IPS DF 6.9 (cell line): Measurements from ENCODE around the gene SRP9.
"Not testable (repeated sequence)": the region's sequence is repeated elsewhere in the genome, so short reads cannot be mapped to it uniquely, and the experiment has no call there.

Source experiments
- DNase-seq: peaks from one replicate; pipeline ENCODE4 v3.0.0-alpha.2; 2013; ENCODE audit warnings: low read depth, low spot score
- H3K27ac ChIP-seq: one replicate; pipeline ENCODE4 v1.5.1; 2013; ENCODE audit warnings: low read length, control low read depth
- H3K27me3 ChIP-seq: 2 replicates; pipeline ENCODE4 v1.6.1; 2013; ENCODE audit warnings: mild to moderate bottlenecking, low read length; ENCODE audit not compliant: control insufficient read depth, insufficient read depth
- H3K36me3 ChIP-seq: 2 replicates; pipeline ENCODE4 v1.6.1; 2013; ENCODE audit warnings: low read length; ENCODE audit not compliant: control insufficient read depth, insufficient read depth
- H3K4me1 ChIP-seq: 2 replicates; pipeline ENCODE4 v1.6.1; 2013; ENCODE audit warnings: low read length; ENCODE audit not compliant: control insufficient read depth, insufficient read depth
- H3K4me3 ChIP-seq: 2 replicates; pipeline ENCODE4 v1.5.1; 2013; ENCODE audit warnings: mild to moderate bottlenecking, low read length
- H3K9me3 ChIP-seq: 2 replicates; pipeline ENCODE4 v1.6.1; 2013; ENCODE audit warnings: low read length, inconsistent platforms; ENCODE audit not compliant: control insufficient read depth, insufficient read depth
- WGBS: extraction: QIAGEN DNeasy Blood & Tissue Kit; methylation state at CpG from one replicate; pipeline ENCODE4 v1.1.7; 2013; ENCODE audit warnings: mixed read lengths, missing lambda C conversion rate; ENCODE audit not compliant: insufficient read length, insufficient coverage; 5-methylcytosine and 5-hydroxymethylcytosine counted together

The SRP9 gene

DNA sequence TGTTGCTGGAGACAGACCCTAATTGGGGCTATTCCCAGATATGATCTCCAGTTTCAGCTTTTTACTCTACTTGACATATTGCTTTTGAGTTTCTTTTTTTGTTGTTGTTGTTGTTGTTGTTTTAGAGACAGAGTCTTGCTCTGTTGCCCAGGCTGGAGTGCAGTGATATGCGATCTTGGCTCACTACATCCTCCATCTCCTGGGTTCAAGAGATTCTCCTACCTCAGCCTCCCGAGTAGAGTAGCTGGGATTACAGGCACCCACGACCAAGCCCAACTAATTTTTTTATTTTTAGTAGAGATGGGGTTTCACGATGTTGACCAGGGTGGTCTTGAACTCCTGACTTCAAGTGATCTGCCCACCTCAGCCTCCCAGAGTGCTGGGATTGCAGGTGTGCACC lies 1.3 kb upstream of the SRP9 start:
- H3K9me3 ChIP-seq = no peaks in the 10 kb centered on the region
- H3K36me3 ChIP-seq = no peaks in the 10 kb centered on the region
- H3K27me3 ChIP-seq = no peaks in the 10 kb centered on the region
- no peak overlapping the region for H3K4me3 ChIP-seq
- no peak for DNase-seq
- no peak overlapping the region for H3K27ac ChIP-seq
- no peaks in the 10 kb centered on the region; the same call in 1 of the 2 replicates for H3K4me1 ChIP-seq
- WGBS = no CpG with 5 or more reads among the region's 4 CpGs

DNA sequence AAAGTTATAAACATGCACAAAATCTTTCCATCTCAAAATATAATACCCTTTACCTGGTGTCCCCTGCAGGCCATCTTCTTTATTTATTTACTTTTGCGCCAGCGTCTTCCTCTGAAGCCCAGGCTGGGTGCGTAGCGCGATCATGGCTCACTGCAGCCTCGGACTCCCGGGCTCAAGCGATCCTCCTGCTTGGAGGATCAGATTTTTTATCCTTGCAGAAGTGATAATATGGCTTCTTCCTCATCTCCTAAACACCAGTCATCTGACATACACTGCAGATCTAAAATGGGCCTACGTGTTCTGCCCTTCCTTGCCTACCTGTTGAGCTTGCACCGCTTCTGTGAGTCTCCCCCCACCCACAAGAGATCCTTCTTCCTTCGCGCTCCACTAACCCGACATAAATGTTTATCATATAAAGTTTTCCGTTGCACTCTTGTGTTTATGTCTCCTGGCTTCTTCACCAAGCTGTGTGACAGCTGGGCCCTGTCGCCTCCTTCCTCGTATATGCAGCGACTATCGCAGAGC lies 506 bp upstream of the SRP9 start:
- Histone ChIP-seq H3K4me3 (peak overlapping the region; percentile 31; the same call in 1 of the 2 replicates), H3K27me3 (no peaks in the 10 kb centered on the region), H3K36me3 (no peaks in the 10 kb centered on the region), H3K9me3 (no peaks in the 10 kb centered on the region), H3K4me1 (no peaks in the 10 kb centered on the region; the same call in 1 of the 2 replicates), H3K27ac (no peak overlapping the region)
- DNase-seq = no peak
- WGBS = no CpG with 5 or more reads among the region's 18 CpGs

DNA sequence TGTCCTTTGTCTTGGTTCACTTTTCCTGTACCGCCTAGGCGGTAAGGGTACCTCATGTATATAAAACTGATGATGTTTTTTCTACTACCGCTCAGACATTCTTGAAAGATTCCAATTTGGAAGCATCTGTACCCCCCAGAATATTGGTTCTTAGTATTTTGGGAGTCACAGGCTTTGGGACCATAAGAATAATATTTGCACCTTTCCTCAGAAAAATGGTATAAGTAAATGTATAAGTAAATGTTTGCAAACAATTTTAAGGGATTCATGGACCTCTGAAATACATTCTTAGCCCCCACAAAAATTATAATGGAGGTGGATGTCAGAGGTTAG lies 677 bp downstream of the SRP9 start:
- Histone ChIP-seq H3K4me3 (peak overlapping the region; percentile 78; the same call in 1 of the 2 replicates), H3K27ac (no peak overlapping the region), H3K36me3 (no peaks in the 10 kb centered on the region), H3K9me3 (no peaks in the 10 kb centered on the region), H3K27me3 (no peaks in the 10 kb centered on the region), H3K4me1 (no peaks in the 10 kb centered on the region; the same call in 1 of the 2 replicates)
- no peak for DNase-seq
- WGBS = no CpG with 5 or more reads among the region's 3 CpGs

DNA sequence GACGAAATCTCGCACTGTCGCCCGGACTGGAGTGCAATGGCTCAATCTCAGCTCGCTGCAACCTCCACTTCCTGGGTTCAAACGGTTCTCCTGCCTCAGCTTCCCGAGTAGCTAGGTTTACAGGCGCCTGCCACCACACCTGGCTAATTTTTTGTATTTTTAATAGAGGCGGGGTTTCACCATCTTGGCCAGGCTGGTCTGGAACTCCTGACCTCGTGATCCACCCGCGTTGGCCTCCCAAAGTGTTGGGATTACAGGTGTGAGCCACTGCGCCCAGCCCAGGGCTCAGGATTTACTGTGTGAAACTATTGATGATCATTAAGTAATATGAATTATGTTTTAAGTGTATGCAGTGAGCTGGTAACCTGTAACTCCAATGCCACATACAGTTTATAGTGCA lies 1.5 kb downstream of the SRP9 start:
- DNase-seq, H3K4me1 ChIP-seq, H3K36me3 ChIP-seq, H3K4me3 ChIP-seq, H3K27me3 ChIP-seq, H3K9me3 ChIP-seq, H3K27ac ChIP-seq: not testable (repeated sequence)
- no CpG with 5 or more reads among the region's 13 CpGs for WGBS

DNA sequence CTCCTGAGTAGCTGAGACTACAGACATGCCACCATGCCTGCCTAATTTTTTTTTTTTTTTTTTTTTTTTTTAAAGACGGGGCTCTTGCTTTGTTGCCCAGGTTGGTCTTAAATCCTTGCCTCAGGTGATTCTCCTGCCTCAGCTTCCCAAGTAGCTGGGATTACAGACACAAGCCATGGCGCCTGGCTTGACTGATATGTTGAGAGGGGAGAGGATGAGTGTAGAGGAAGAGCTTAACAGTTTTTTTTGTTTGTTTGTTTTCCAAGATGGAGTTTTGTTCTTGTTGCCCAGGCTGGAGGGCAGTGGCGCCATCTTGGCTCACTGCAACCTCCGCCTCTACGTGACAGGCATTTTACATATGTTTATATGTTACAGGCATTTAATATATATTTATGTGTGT lies 2.5 kb downstream of the SRP9 start:
- no CpG with 5 or more reads among the region's 5 CpGs for WGBS
- DNase-seq = no peak
- Histone ChIP-seq H3K27ac (no peak overlapping the region), H3K36me3 (peaks cover 3% of the 10 kb centered on the region; the same call in 1 of the 2 replicates), H3K27me3 (no peaks in the 10 kb centered on the region), H3K9me3 (no peaks in the 10 kb centered on the region), H3K4me1 (no peaks in the 10 kb centered on the region; the same call in 1 of the 2 replicates), H3K4me3 (no peak overlapping the region)

DNA sequence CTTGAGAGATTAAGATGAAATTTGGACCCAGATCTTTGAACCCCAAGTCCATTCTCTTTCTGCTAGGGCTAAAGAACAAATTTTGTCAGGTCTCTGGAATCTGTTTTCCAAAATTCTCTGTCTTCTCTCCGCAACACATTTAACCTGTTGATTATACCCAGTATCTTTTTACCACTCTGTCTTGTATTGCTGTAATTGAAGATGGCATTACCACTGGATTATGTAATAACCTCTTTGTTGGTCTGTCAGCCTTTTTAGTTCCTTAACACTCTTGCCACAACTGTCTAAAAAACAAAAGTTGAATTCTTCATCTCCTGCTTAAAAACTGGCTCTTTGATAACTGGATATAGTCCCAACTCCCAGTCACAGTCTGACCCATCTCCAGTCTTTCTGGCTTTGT lies 3.0 kb downstream of the SRP9 start:
- Histone ChIP-seq H3K4me1 (no peaks in the 10 kb centered on the region; the same call in 1 of the 2 replicates), H3K36me3 (peaks cover 4% of the 10 kb centered on the region; the same call in 1 of the 2 replicates), H3K27ac (no peak overlapping the region), H3K9me3 (no peaks in the 10 kb centered on the region), H3K27me3 (no peaks in the 10 kb centered on the region), H3K4me3 (no peak overlapping the region)
- WGBS = no CpG with 5 or more reads among the region's 1 CpG
- DNase-seq = no peak

DNA sequence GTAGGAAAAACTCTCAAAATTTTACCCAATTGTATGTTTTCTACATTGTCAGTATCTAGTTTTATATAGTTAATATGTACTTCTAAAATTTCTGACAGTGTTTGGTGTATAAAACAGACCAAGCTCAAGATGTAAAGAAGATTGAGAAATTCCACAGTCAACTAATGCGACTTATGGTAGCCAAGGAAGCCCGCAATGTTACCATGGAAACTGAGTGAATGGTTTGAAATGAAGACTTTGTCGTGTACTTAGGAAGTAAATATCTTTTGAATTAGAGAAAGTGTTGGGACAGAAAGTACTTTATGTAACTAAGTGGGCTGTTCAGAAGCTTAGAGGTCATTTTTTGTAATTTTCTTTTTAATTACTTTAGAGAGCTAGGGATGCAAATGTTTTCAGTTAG lies 11.5 kb downstream of the SRP9 start:
- WGBS = no CpG with 5 or more reads among the region's 3 CpGs
- DNase-seq, H3K9me3 ChIP-seq, H3K4me3 ChIP-seq, H3K4me1 ChIP-seq, H3K27ac ChIP-seq, H3K27me3 ChIP-seq: not testable (repeated sequence)
- peaks cover 21% of the 10 kb centered on the region; the same call in 1 of the 2 replicates for H3K36me3 ChIP-seq

DNA sequence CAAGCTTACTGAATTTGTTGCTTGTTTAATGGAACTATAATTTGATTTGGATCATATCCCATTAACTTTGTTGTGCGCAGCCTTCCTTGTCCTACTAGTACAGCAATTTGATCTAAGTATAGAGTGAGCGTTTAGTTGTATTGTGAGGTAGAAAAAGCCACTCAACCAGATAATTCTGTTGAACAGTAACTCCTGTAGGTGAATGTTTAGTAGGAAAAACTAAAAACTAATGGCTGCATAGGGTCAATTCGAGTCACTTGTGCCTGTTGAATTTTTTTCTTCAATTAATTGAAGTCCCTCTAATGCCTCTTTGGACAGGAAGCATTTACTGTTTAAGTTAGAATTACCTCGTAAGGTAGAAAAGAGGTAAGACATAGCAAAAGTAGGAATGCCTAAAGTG lies 17.3 kb downstream of the SRP9 start:
- Histone ChIP-seq H3K4me1 (no peaks in the 10 kb centered on the region), H3K36me3 (peaks cover 6% of the 10 kb centered on the region; the same call in 1 of the 2 replicates), H3K27ac (no peak overlapping the region), H3K27me3 (no peaks in the 10 kb centered on the region), H3K9me3 (no peaks in the 10 kb centered on the region), H3K4me3 (no peak overlapping the region)
- DNase-seq = no peak
- no CpG with 5 or more reads among the region's 4 CpGs for WGBS

DNA sequence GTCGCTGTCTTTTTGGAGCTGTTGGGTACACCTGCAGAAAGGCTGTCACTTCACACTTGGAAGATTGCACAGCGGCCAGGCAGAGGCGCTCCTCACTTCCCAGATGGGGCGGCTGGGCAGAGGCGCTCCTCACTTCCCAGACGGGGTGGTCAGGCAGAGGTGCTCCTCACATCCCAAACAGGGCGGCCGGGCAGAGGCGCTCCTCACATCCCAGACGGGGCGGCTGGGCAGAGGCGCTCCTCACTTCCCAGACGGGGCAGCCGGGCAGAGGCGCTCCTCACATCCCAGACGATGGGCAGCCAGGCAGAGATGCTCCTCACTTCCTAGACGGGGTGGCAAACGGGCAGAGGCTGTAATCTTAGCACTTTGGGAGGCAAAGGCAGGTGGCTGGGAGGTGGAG lies 18.5 kb downstream of the SRP9 start:
- not testable (repeated sequence) for H3K27ac ChIP-seq, H3K4me3 ChIP-seq, H3K9me3 ChIP-seq, H3K27me3 ChIP-seq, H3K4me1 ChIP-seq, H3K36me3 ChIP-seq, DNase-seq
- WGBS = no CpG with 5 or more reads among the region's 18 CpGs

DNA sequence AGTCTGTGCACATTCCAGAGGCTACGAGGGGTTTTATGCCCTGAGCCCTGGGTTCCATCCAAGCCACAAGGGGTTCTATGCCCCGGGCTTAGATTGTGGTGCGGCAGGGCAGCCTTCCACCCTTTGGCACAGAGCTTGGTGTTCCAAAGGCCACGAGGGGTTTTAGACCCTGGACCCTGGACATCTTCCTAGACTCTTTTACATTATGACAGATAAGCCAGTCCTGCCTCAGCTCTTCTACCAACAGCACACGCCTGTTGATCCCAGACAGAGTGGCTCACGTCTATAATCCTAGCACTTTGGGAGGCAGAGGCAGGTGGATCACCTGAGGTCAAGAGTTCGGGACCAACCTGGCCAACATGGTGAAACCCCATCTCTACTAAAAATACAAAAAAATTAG lies 23.5 kb downstream of the SRP9 start:
- not testable (repeated sequence) for H3K27me3 ChIP-seq, H3K9me3 ChIP-seq, H3K4me1 ChIP-seq, H3K36me3 ChIP-seq, DNase-seq, H3K27ac ChIP-seq, H3K4me3 ChIP-seq
- WGBS = no CpG with 5 or more reads among the region's 7 CpGs

DNA sequence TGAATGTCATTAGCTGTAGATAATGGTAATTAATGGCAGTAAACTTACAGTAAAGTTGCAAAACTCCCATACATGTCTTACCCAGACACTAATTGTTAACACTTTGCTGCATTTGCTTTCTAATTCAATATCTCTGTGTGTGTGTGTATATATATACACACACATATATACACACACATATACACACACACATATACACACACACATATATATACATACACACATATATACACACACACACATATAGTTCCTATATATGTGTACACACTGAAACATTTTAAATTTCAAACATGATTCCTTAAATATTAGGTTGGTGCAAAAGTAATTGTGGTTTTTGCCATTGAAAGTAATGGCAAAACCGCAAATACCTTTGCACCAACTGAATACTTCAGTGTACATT lies 28.6 kb downstream of the SRP9 start:
- no CpG with 5 or more reads among the region's 1 CpG for WGBS
- Histone ChIP-seq H3K27me3 (no peaks in the 10 kb centered on the region), H3K4me1 (no peaks in the 10 kb centered on the region), H3K36me3 (no peaks in the 10 kb centered on the region), H3K9me3 (no peaks in the 10 kb centered on the region), H3K27ac (no peak overlapping the region), H3K4me3 (no peak overlapping the region)
- no peak for DNase-seq
